GF-D8 (cell line): ENCODE data around the gene KCNK18.

ENCODE experiments used
- DNase-seq: peaks from one replicate; lab custom pipeline; 2025; lab: John Stamatoyannopoulos, UW

Gene KCNK18

GRCh38 chr10:117197189-117197588 is at the start of gene KCNK18:
Gene KCNK18 (plus strand): TSS chr10:117197489. CDS start chr10:117197489, 0 bp downstream.
- no peak for DNase-seq

GRCh38 chr10:117148284-117148683 is 49.0 kb upstream of the KCNK18 start:
- DNase-seq, result no peak

- no peak for DNase-seq
These were observed 44.6 kb upstream of the KCNK18 start for GRCh38 chr10:117152668-117153067.

GRCh38 chr10:117158297-117158696 is 39.0 kb upstream of the KCNK18 start:
- no peak for DNase-seq

- DNase-seq, result no peak
These were observed 37.9 kb upstream of the KCNK18 start for GRCh38 chr10:117159390-117159789.

- DNase-seq, result no peak
These were observed 36.7 kb upstream of the KCNK18 start for GRCh38 chr10:117160567-117160966.

GRCh38 chr10:117161386-117162033 is 35.8 kb upstream of the KCNK18 start:
- no peak for DNase-seq

GRCh38 chr10:117162093-117163060 is 34.9 kb upstream of the KCNK18 start:
- no peak for DNase-seq

GRCh38 chr10:117163061-117163953 is 34.0 kb upstream of the KCNK18 start:
- no peak for DNase-seq

GRCh38 chr10:117163954-117164548 is 33.2 kb upstream of the KCNK18 start:
- DNase-seq, result no peak

- DNase-seq, result no peak
These were observed 32.4 kb upstream of the KCNK18 start for GRCh38 chr10:117164592-117165537.

- no peak for DNase-seq
These were observed 31.5 kb upstream of the KCNK18 start for GRCh38 chr10:117165538-117166417.

- no peak for DNase-seq
These were observed 30.6 kb upstream of the KCNK18 start for GRCh38 chr10:117166418-117167345.

- DNase-seq, result no peak
These were observed 29.9 kb upstream of the KCNK18 start for GRCh38 chr10:117167346-117167788.

- DNase-seq, result no peak
These were observed 29.3 kb upstream of the KCNK18 start for GRCh38 chr10:117167789-117168674.

GRCh38 chr10:117168729-117169128 is 28.6 kb upstream of the KCNK18 start:
- DNase-seq, result no peak

- no peak for DNase-seq
These were observed 27.8 kb upstream of the KCNK18 start for GRCh38 chr10:117169480-117169879.
